Trophoblast cell (in vitro differentiated cells and primary cell): ENCODE measurements around the gene GUCY2D.

Source experiments
- DNase-seq, 2 donors: peaks; one replicate each; pipeline ENCODE4 v3.0.0-alpha.2; 2016
- H2AFZ ChIP-seq: 2 replicates; pipeline ENCODE4 v1.6.1; 2013; ENCODE audit warnings: low read length, moderate library complexity, mild to moderate bottlenecking; ENCODE audit not compliant: insufficient read depth, poor library complexity
- H2AK5ac ChIP-seq: 2 replicates; pipeline ENCODE4 v1.6.1; 2013; ENCODE audit warnings: mild to moderate bottlenecking, low read length
- H2BK120ac ChIP-seq: 2 replicates; pipeline ENCODE4 v1.6.1; 2013; ENCODE audit warnings: low read length, mild to moderate bottlenecking, moderate library complexity; ENCODE audit not compliant: insufficient read depth, poor library complexity
- H2BK12ac ChIP-seq: 2 replicates; pipeline ENCODE4 v1.6.1; 2013; ENCODE audit warnings: mild to moderate bottlenecking, low read length, moderate library complexity
- H2BK5ac ChIP-seq: 2 replicates; pipeline ENCODE4 v1.6.1; 2013; ENCODE audit warnings: low read length, low read depth, moderate library complexity, mild to moderate bottlenecking; ENCODE audit not compliant: poor library complexity
- H3K14ac ChIP-seq: 2 replicates; pipeline ENCODE4 v1.6.1; 2013; ENCODE audit warnings: mild to moderate bottlenecking, low read length
- H3K18ac ChIP-seq: 2 replicates; pipeline ENCODE4 v1.6.1; 2013; ENCODE audit warnings: mild to moderate bottlenecking, low read length
- H3K23ac ChIP-seq: 2 replicates; pipeline ENCODE4 v1.6.1; 2013; ENCODE audit warnings: low read length
- H3K27ac ChIP-seq: 2 replicates; pipeline ENCODE4 v1.5.1; 2013; ENCODE audit warnings: low read depth, mild to moderate bottlenecking, inconsistent platforms, low read length, moderate library complexity
- H3K27me3 ChIP-seq: 2 replicates; pipeline ENCODE4 v1.6.1; 2013; ENCODE audit warnings: inconsistent platforms, mild to moderate bottlenecking, low read length, moderate library complexity; ENCODE audit not compliant: insufficient read depth
- H3K36me3 ChIP-seq, 2 experiments: 1 replicate in 1 of 2; 2 replicates in 1 of 2; pipeline ENCODE4 v1.6.1; 2013; ENCODE audit warnings: low read length in 2 of 2, mild to moderate bottlenecking in 2 of 2, moderate library complexity in 1 of 2; ENCODE audit not compliant: insufficient read depth in 2 of 2, control insufficient read depth in 1 of 2
- H3K4ac ChIP-seq: 2 replicates; pipeline ENCODE4 v1.6.1; 2013; ENCODE audit warnings: low read depth, mild to moderate bottlenecking, low read length, moderate library complexity
- H3K4me1 ChIP-seq, 2 experiments: 1 replicate in 1 of 2; 2 replicates in 1 of 2; pipeline ENCODE4 v1.6.1; 2013; ENCODE audit warnings: low read length in 2 of 2, mild to moderate bottlenecking in 2 of 2, moderate library complexity in 1 of 2; ENCODE audit not compliant: insufficient read depth in 2 of 2, control insufficient read depth in 1 of 2
- H3K4me2 ChIP-seq: 2 replicates; pipeline ENCODE4 v1.6.1; 2013; ENCODE audit warnings: inconsistent platforms, mild to moderate bottlenecking, low read length, moderate library complexity
- H3K4me3 ChIP-seq: 2 replicates; pipeline ENCODE4 v1.5.1; 2013; ENCODE audit warnings: mild to moderate bottlenecking, low read depth, low read length, inconsistent platforms
- H3K79me1 ChIP-seq: one replicate; pipeline ENCODE4 v1.6.1; 2013; ENCODE audit warnings: low read length
- H3K79me2 ChIP-seq: 2 replicates; pipeline ENCODE4 v1.6.1; 2013; ENCODE audit warnings: low read length, mild to moderate bottlenecking; ENCODE audit not compliant: control insufficient read depth, insufficient read depth, poor library complexity
- H3K9ac ChIP-seq: 2 replicates; pipeline ENCODE4 v1.6.1; 2013; ENCODE audit warnings: mild to moderate bottlenecking, low read length
- H3K9me3 ChIP-seq: 2 replicates; pipeline ENCODE4 v1.6.1; 2013; ENCODE audit warnings: low read depth, mild to moderate bottlenecking, control low read depth, inconsistent platforms, low read length; ENCODE audit not compliant: insufficient read depth
- H4K12ac ChIP-seq: 2 replicates; pipeline ENCODE4 v1.6.1; 2013; ENCODE audit warnings: low read depth, mild to moderate bottlenecking, low read length, moderate library complexity
- H4K8ac ChIP-seq: 2 replicates; pipeline ENCODE4 v1.6.1; 2013; ENCODE audit warnings: low read depth, mild to moderate bottlenecking, low read length, moderate library complexity
- H4K91ac ChIP-seq: one replicate; pipeline ENCODE4 v1.6.1; 2013; ENCODE audit warnings: low read depth, mild to moderate bottlenecking, low read length, moderate library complexity
- WGBS: extraction: QIAGEN DNeasy Blood & Tissue Kit; methylation state at CpG from one replicate; pipeline ENCODE4 v1.1.7; 2013; ENCODE audit warnings: missing lambda C conversion rate; ENCODE audit not compliant: insufficient read length, insufficient coverage; ENCODE audit errors: extremely low coverage; 5-methylcytosine and 5-hydroxymethylcytosine counted together

The GUCY2D gene

DNA sequence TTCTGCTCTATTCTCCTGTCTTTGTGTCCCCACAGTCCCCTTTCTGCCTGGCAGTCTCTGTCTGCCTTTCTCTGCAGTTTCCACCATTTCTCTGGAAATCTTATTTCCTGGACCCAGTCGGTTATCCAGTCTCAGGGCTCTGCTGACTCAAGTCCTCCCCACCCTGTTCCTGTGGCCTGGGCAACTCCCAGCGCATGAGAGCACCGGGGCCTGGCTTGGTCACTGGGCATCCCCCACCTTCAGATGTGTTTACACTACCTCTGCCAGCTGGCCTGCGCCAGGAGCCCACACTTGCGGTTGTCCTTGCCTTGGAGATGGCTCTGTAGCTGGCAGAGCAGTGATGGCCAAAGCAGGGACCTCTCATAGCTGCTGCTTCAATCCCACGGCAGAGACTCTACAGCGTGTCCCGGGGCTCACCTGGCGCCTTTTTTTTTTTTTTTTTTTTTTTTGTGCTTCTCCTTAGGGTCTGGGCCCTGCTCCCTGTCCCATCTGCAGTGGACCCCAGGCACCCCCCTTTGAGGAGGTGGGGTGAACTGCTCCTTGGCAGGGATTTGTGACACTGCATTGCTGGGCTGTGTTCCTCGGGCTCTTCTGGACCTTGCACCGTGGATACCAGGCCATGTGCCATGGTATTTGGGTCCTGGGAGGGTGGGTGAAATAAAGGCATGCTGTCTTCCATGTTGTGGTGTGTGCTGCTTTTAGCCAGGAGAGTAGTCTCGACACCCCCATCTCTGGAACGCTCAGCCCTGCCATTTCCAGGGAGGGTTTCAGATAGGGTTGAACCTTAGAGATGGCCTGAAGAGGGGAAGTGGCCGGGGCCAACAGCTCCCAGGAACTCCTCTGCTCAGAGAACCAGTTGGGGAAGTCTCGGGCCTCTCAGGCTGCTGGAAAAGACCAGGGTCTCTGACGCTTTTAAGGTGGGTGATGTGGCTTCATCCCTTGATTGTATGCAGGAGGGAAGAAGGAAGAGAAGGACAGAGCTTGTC is 17.5 kb downstream of the GUCY2D start:
- Histone ChIP-seq H4K8ac (no peak overlapping the region), H3K79me1 (no peaks in the 10 kb centered on the region), H2BK5ac (no peak overlapping the region), H3K79me2 (no peaks in the 10 kb centered on the region), H3K36me3 (no peaks in the 10 kb centered on the region), H3K9me3 (peaks cover 4% of the 10 kb centered on the region), H3K14ac (no peak overlapping the region), H3K27ac (no peak overlapping the region), H2BK12ac (no peak overlapping the region), H4K12ac (no peak overlapping the region), H3K18ac (no peak overlapping the region), H4K91ac (no peak overlapping the region), H3K4ac (no peak overlapping the region), H3K9ac (no peak overlapping the region), H2AFZ (no peak overlapping the region), H2AK5ac (no peak overlapping the region), H3K4me3 (no peak overlapping the region), H2BK120ac (no peak overlapping the region), H3K4me1 (peaks cover 7 to 21% of the 10 kb centered on the region in 2 experiments), H3K23ac (no peak overlapping the region), H3K4me2 (no peak overlapping the region), H3K27me3 (peaks cover 8% of the 10 kb centered on the region)
- WGBS: no CpG with 5 or more reads among the region's 16 CpGs
- peak in 1 of 2 donors; percentile 39 for DNase-seq

- H3K18ac ChIP-seq: no peak overlapping the region
- no peak overlapping the region for H2BK12ac ChIP-seq
- H3K14ac ChIP-seq: no peak overlapping the region
- H3K27ac ChIP-seq: no peak overlapping the region
- H2BK5ac ChIP-seq: no peak overlapping the region
- no peak overlapping the region for H4K8ac ChIP-seq
- H3K9ac ChIP-seq: no peak overlapping the region
- no peak for DNase-seq
- no peak overlapping the region for H4K91ac ChIP-seq
- H4K12ac ChIP-seq: no peak overlapping the region
- no peak overlapping the region for H3K4ac ChIP-seq
- peaks cover 3% of the 10 kb centered on the region for H3K79me1 ChIP-seq
- H3K79me2 ChIP-seq: no peaks in the 10 kb centered on the region
- no peak overlapping the region for H2BK120ac ChIP-seq
- no peak overlapping the region for H3K23ac ChIP-seq
- peaks cover 4% of the 10 kb centered on the region for H3K27me3 ChIP-seq
- H2AFZ ChIP-seq: no peak overlapping the region
- peaks cover 4% of the 10 kb centered on the region for H3K9me3 ChIP-seq
- no peak overlapping the region for H3K4me3 ChIP-seq
- no peaks in the 10 kb centered on the region for H3K36me3 ChIP-seq
- H2AK5ac ChIP-seq: no peak overlapping the region
- 78% methylated on average over 1 of the region's 9 CpGs for WGBS
- peaks cover 7 to 21% of the 10 kb centered on the region in 2 experiments for H3K4me1 ChIP-seq
- H3K4me2 ChIP-seq: no peak overlapping the region
These were observed 18.6 kb downstream of the GUCY2D start for GRCh38 chr17:8020776-8021564.

- H4K12ac ChIP-seq: no peak overlapping the region
- H3K27ac ChIP-seq: no peak overlapping the region
- no peak overlapping the region for H4K91ac ChIP-seq
- no peak overlapping the region for H4K8ac ChIP-seq
- H2AFZ ChIP-seq: no peak overlapping the region
- no peak overlapping the region for H2BK5ac ChIP-seq
- WGBS: no CpG with 5 or more reads among the region's 13 CpGs
- no peak overlapping the region for H3K9ac ChIP-seq
- DNase-seq: peak in 1 of 2 donors; percentile 47
- peaks cover 4% of the 10 kb centered on the region for H3K9me3 ChIP-seq
- no peak overlapping the region for H3K14ac ChIP-seq
- no peaks in the 10 kb centered on the region for H3K36me3 ChIP-seq
- H3K23ac ChIP-seq: no peak overlapping the region
- H3K79me2 ChIP-seq: no peaks in the 10 kb centered on the region
- peaks cover 5 to 13% of the 10 kb centered on the region in 2 experiments for H3K4me1 ChIP-seq
- H3K4me2 ChIP-seq: no peak overlapping the region
- H3K79me1 ChIP-seq: peaks cover 3% of the 10 kb centered on the region
- no peak overlapping the region for H2BK120ac ChIP-seq
- no peak overlapping the region for H2AK5ac ChIP-seq
- H3K4me3 ChIP-seq: no peak overlapping the region
- no peak overlapping the region for H3K18ac ChIP-seq
- H3K27me3 ChIP-seq: no peaks in the 10 kb centered on the region
- H3K4ac ChIP-seq: no peak overlapping the region
- no peak overlapping the region for H2BK12ac ChIP-seq
These were observed 19.3 kb downstream of the GUCY2D start for GRCh38 chr17:8021565-8022359.

GRCh38 chr17:8022360-8023003 is 20.1 kb downstream of the GUCY2D start:
- H3K4me1 ChIP-seq: peaks cover 2 to 9% of the 10 kb centered on the region in 2 experiments
- H4K91ac ChIP-seq: no peak overlapping the region
- no peak overlapping the region for H4K8ac ChIP-seq
- no peak overlapping the region for H3K9ac ChIP-seq
- no peak overlapping the region for H3K27ac ChIP-seq
- H3K4me2 ChIP-seq: no peak overlapping the region
- no peak overlapping the region for H2BK5ac ChIP-seq
- no peak overlapping the region for H3K4me3 ChIP-seq
- no peak overlapping the region for H3K4ac ChIP-seq
- H3K79me1 ChIP-seq: peaks cover 3% of the 10 kb centered on the region
- H2AK5ac ChIP-seq: no peak overlapping the region
- no peak overlapping the region for H2AFZ ChIP-seq
- no CpG with 5 or more reads among the region's 4 CpGs for WGBS
- no peak overlapping the region for H4K12ac ChIP-seq
- H3K36me3 ChIP-seq: no peaks in the 10 kb centered on the region
- H2BK12ac ChIP-seq: no peak overlapping the region
- no peaks in the 10 kb centered on the region for H3K79me2 ChIP-seq
- no peak overlapping the region for H3K14ac ChIP-seq
- H3K27me3 ChIP-seq: no peaks in the 10 kb centered on the region
- no peak overlapping the region for H3K18ac ChIP-seq
- H2BK120ac ChIP-seq: no peak overlapping the region
- DNase-seq: no peak
- no peak overlapping the region for H3K23ac ChIP-seq
- H3K9me3 ChIP-seq: peaks cover 2% of the 10 kb centered on the region
